Uterus (tissue), 2 donors: ENCODE data around the gene ANKLE2.

Experiments used
- CTCF ChIP-seq, 4 experiments: fragments of 200-600 bp in 2 of 4; fragments of 450-650 bp in 2 of 4; sonication (generic) in 2 of 4; IDR thresholded peaks; one replicate each; pipeline ENCODE4 v1.5.1; 2016 to 2019; ENCODE audit warnings: antibody characterized with exemption in 4 of 4, mild to moderate bottlenecking in 2 of 4, moderate library complexity in 1 of 4
- POLR2A ChIP-seq, 2 donors: fragments of 450-650 bp; IDR thresholded peaks; one replicate each; pipeline ENCODE4 v1.6.1; 2016; ENCODE audit warnings: antibody characterized with exemption in 2 of 2, mild to moderate bottlenecking in 1 of 2, moderate library complexity in 1 of 2

- TF ChIP-seq CTCF (IDR thresholded peaks at IDR 0.05) (no peak), POLR2A (IDR thresholded peaks at IDR 0.05) (no peak)
Observed at GRCh38 chr12:132715874-132716273, 45.8 kb downstream of the ANKLE2 start.
